D341Med (cell line): ENCODE data around the gene SGK2.

Experiments
- DNase-seq: peaks from one replicate; pipeline ENCODE4 v3.0.0; 2012; ENCODE audit warnings: low spot score

The SGK2 gene

DNA sequence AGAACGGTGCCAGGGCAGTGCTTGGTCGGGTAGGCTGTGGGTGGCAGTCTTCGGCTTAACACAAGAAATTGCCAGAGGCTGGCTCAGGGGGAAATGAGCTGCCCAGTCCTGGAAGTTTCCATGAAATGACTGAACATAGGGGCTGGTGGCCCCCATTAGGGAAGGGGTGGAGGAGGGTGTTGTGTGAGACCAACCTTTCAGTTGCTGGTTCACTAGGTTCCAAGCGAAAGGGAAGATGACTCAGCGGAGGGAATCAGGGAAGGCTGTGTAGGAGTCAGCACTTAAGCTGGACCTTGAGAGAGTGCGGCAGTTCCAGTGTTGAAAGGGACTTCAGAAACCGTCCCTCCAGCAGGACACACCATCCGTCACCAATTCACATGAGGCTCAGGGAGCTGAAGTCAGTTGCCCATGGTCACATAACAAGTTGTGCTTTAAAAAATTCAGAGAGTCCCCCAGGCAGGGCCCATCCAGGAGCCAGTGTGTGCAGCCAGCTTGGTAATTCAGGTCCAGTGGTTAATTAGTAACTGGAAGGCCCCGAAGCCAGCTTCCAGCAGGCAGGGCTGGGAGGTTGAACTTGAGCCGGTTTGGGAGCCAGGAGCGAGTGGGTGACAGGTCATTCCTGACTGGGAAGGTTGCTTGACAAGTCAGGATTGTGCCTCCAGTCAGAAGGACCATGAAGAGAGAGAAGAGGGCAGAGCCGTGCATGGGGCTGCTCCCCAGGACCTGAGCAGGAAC, at the start of gene SGK2:
TSS of gene SGK2 (plus strand) at position 616 of the 735 bp plus-strand sequence. CDS start 7,469 bp downstream, outside the sequence.
- no peak for DNase-seq

DNA sequence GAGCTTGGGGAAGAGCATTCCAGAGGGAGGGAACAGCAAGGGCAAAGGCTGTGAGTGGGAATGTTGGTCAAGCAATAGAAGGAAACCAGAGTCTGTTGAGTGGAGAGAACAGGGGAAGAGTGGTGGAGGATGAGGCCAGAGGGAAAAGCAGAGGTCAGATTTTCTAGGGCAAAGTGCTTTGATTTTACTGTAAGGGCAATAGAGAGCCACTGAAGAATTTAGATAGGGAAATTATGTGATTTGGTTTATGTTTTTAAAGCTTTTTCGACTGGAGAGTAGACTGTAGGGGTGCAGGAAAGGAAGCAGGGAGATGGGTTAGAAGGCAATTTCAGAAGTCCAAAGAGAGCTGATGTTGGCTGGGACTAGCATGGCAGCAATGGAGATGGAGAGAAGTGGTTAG, 46.9 kb upstream of the SGK2 start:
- DNase-seq, result no peak

DNA sequence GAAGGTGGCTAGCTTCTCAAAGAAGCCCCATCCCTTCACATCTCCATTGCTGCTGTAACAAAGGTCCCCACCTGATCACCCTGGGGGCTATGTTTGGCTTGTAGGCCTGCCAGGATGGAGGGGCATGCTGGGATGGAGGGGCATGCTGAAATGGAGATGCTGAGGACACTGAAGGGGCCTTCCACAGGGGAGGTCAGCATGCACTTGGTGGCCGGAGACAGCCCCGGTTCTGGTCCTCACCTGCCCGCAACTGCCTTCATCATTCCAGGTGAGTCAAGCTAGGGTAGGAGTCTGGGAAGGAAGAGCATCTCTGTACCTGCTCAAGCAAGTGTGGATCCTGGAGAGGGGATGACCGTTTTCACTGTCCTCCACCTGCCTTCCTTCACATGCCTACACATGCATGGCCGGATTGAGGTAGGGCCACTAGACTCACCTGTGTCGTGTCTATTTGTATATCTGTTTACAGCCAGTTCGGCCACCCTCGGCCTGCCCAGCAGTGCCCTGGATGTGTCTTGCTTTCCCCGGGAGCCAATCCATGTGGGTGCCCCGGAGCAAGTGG, 45.4 kb upstream of the SGK2 start:
- DNase-seq, result no peak

DNA sequence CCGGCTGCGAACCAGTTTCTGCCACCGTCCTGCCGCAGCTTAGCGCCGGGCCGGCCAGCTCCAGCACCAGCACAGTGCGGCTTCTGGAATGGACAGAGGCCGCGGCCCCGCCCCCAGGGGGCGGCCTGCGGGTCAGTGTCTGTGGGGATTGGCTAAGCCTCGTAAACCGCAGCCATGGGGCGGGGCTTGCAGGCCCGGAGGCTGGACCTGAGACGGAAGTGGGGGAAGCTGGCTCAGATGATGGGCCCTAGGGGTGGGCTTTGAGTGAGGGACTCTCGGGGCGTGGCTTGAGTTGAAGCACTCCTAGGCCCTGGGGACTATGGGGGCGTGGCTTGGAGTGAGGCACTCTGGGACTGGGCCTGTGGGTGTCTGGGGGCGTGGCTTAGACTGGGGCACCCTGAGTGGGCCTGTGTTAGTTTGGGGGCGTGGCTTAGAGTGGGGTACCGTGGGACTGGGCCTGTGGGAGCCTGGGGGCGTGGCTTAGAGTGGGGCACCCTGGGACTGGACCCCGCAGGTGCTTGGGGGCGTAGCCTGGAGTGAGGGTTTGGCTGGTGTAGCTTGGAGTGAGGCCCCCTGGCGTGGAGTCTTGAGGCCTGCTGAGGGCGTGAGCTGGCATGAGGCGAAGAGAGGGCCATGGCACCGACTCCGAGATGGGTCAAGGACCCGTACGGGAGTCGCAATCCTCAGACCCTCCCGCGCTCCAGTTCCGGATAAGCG, 44.7 kb upstream of the SGK2 start:
- no peak for DNase-seq

DNA sequence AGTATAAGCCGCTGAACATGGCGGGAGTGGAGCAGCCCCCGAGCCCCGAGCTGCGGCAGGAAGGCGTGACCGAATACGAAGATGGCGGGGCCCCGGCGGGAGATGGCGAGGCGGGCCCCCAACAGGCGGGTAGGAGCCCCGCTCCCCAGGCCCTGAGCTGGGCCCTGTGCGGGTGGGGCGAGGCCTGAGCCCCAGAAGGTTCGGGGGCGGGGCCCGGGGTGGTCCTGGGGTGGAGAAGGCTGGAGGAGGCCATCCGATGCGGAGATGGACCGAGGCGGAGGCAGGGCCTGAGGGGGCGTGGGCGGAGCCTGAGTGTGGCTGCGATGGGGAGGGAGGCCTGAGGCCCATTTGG, 44.2 kb upstream of the SGK2 start:
- no peak for DNase-seq

DNA sequence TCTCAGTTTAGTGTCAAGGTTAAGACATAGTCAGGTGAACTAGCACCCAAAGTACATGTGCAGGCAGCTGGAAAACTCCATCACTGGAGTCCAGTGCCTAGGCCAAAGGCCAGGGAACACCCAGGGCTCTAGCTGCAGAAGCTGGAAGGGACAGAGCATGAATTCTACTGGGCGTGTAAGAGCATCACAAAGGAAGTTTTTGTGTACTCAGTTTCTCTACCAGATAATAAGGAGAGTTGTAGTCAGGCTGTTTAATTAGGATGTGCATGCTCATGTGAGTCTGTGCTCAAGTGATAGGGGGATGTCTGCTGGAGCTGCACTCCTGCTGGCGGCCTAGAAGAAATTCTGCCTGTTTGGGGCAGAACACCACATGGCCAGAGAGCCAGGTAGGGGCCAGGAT, 43.2 kb upstream of the SGK2 start:
- no peak for DNase-seq

DNA sequence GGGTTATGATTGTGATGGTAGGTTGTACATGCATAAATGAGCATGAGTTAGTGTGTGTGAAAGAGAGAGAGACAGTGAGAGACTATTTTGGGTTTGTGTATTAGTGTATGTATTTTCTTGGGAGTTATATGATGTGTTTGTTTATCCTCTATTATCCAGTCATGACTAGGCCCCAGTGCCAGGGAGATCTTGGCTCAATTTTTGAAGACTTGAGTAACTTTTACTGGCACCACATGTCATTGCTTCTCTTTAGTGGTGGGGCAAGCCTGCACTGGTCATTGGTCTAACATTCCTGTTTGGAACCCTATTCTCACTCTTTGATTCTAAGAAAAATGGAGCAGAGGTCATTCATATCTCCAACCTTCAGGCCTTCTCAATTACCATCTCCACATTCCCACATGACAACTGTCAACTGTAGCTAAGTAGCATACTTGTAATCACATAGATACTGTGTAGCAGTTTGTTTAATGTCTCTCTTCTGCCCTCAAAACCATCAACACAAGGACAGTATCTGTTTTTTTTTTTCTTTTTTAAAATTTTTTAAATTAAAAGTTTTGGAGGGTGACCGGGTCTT, 42.5 kb upstream of the SGK2 start:
- no peak for DNase-seq

DNA sequence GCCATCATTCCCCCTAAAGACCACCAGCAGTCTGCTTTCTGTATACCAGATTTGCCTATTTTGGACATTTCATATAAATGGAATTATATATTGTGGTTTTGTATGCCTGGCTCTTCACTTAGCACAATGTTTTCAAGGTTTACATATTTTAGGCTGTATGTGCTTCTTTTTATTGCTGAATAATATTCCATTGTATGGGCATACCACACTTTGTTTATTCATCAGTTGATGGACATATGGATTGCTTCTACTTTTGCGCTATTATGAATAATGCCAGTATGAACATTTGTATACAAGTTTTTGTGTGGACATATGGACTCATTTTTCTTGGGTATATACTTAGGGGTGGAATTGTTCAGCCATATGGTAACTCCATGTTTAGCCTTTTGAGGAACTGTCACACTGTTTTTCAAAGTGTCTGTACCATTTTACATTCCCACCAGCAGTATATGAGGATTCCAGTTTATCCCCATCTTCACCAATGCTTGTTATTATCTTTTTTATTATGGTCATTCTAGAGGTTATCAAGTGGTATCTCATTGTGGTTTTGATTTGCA, 38.7 kb upstream of the SGK2 start:
- DNase-seq, result no peak

DNA sequence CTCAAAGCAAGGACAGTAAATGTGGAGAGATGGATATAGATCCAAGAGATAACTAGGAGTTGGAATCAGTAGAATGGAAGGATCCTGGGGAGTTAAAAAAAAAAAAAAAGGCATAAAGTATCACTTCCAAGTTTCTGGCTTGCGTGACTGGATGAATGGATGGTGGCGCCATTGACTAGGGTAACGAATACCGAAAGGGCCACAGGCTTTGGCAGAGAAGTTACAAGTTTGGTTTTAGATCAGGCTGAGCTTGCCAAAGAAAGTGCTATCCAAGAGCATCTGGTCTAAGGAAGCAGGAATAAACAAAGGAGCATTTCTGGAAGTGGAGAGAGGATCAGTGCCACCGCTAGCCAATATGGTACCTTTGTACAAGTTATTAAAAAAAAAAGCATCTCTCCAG, 33.8 kb upstream of the SGK2 start:
- DNase-seq, result no peak

DNA sequence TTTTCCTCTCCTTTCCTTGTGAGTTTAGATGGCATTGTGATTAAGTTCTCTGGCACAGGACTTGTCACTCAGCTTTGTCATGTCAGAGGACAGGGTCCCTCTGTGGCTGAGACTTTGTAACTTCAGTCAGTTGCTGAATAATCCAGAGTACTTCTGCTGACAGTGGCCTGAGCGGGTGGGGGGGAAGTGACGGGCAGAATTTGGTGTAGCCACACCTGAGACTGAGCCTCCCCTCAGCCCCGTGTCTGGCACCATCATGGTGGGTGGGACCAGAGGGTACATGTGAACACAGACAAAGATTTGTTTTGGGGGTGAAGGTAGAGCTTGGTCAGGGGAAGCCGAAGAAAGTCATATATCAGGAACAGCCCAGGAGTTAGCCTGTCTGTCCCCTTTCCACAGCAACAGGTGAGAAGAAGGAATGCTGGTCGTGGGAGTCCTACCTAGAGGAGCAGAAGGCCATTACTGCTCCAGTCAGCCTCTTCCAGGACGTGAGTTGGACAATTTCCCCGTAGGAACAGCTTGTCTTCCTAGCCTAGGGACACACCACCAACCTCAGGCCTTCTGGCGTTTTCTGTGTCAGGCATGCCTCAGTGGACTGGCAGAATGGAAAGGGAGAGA, 30.5 kb upstream of the SGK2 start:
- no peak for DNase-seq

DNA sequence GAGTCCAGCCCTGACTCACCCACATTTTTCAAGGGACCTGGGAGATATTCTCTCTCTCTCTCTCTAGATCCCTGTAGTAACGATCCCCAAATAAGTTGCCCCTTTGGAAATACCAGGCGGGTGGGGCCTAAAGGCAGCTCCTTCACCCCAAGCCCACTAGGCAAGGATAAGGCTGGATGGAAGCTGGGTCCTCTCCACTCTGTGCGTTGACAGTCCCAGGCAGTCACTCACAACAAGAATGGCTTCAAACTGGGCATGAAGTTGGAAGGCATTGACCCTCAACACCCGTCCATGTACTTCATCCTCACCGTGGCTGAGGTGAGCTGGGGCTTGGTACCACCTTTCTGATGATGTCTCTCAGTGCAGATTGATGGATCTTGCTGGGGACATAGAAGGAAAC, 29.8 kb upstream of the SGK2 start:
- DNase-seq, result no peak

DNA sequence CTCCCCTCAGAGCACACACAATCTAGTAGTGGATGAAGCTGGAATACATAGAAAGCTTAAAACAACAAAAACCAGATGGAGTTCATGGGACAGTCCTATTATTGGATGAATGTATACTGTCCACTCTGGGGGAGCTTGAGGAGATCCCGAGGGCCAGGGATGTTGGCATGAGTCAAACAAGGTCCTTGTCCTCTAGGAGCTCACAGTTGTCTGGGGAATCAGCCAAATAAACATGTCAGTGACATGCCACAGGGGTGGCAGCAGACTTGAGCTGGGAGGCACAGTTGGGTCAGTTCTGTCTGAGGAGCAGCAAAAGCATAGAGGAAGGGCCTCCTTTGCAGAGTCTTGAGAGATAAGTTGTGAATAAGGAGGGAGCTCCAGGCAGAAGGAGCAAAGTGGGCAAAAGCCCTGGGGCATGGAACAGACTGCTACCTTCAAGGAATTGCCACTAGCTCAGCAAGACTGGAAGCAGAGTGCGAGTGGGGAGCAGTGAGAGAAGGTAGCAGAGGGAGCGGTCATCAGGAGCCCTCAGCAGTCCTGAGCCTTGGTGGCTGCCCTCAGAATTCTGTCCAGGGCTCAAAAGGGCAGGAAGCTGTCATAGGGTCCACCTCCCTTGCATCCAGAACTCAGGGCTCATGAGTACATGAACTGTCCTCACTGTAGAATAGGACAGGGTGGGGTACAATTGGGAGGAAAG, 29.2 kb upstream of the SGK2 start:
- no peak for DNase-seq

DNA sequence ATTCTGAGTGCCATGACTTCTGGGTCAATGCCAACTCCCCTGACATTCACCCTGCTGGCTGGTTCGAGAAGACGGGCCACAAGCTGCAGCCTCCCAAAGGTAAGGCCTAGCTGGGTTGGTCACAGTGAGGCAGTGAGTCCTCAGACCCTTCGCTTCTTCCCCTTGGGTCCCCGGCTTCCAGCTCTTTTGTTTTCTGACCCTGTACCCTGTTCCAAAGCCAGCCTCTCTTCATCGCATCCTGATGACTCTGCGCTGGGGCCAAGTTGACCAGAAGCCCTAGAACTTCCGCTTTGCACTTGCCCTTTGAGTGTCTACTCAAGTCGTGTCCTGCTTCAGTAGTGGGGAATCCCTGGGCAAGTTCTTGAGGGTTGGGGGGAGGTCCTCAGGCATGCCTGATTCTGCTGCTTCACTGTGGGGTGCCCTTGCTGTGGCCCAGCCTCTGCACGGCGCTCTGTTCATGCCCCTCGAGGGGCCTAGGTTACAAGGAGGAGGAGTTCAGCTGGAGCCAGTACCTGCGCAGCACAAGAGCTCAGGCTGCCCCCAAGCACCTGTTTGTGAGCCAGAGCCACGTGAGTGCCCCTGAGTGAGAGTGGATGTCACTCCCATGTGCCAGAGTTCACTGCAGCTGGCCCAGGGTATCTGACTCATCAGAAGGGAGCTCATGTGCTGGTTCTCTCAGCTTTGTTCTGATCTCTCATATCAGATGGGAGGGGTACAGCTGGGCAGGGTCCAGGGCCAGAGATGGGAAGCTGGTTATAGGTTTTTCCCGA, 28.3 kb upstream of the SGK2 start:
- no peak for DNase-seq

DNA sequence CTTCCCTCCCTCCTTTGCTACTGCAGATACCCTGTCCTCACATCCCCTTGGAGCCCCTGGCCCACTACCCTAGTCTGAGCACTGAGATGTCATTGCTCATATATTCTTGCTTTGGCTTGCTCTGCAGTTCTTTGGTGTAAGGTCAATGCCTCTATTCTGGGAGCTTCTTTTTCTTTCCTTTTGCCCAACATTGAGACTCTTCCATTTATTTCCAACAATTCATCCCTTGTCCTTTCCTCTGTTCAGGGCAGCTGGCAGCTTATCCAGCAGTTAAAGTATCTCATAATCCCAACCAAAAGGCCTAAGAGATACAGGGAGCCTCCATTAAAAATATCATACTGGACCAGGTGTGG, 27.8 kb upstream of the SGK2 start:
- DNase-seq, result no peak

DNA sequence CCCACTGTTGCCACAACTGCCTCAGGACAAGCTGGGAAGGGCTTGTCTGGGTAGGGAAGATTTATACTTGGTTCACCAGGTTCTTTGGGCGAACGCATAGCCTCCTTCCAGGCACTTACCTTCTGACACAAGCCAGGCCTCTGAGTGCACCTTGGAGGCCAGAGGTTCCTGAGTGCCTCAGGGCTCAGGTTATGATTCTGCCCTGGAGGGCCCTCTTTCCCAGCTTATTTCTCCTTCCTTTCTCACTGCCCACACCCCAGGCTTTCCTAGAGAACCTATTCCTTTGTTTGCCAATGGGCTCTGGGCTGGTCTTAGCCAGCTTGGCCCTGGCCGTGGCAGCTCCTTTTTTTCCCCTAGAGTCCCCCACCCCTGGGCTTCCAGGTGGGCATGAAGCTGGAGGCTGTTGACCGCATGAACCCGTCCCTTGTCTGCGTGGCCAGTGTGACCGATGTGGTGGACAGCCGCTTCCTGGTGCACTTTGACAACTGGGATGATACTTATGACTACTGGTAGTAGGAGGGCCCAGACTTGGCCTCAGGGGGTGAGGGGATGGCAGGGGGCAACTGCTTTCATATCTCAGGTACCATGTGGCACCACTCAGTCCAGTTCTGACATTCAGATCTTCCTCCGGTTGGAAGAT, 26.3 kb upstream of the SGK2 start:
- DNase-seq, result no peak

DNA sequence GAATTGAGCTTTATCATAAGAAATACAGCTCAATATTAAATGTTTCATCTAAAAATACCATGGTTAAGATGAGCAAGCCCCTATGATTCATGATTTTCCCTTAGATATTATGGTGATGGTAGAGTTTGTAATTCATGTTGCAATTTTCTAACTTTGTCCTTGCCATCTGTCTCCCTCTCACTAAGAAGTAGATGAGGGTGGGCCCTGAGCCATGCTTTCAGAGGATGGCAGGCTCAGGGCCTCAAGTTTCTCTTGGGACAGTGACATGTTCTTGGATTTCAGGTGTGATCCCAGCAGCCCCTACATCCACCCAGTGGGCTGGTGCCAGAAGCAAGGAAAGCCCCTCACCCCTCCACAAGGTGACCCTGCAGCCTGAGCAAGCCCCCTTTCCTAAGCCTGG, 25.8 kb upstream of the SGK2 start:
- no peak for DNase-seq

DNA sequence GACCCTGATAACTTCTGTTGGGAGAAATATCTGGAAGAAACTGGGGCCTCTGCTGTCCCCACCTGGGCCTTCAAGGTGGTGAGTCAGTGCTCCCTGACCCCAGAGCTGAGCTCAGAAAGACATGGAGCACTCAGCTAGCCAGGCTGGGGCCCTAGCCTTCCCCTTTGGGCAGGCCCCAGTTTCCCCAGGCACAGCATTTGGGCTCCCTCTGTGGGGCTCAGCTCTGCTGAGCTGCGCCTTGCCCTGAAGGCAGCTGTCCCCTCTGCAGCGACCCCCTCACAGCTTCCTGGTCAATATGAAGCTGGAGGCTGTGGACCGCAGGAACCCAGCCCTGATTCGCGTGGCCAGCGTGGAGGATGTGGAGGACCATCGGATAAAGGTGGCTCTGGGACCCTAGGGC, 24.8 kb upstream of the SGK2 start:
- no peak for DNase-seq

DNA sequence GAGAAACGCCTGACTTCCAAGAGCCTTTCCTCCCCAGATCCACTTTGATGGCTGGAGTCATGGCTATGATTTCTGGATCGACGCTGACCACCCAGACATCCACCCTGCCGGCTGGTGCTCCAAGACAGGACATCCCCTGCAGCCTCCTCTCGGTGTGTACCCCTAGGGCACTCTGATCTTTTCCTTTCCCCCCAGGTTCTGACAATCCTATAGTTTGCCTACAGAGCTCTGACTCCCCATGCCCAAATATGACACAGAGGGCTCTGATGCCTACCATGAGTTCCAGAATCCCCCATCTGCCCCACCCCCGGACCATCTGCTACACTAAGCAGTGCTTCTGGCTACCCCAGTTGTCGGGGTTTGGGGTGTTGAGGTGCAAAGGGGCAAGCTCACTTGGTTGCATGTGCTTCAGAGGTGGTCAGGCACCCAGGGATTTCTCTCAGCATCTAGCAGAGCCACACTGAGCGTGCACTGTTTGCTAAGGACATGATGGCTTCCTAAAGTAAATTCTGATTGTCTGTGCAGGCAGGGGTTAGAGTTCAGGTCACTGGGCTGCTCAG, 24.0 kb upstream of the SGK2 start:
- DNase-seq, result no peak

DNA sequence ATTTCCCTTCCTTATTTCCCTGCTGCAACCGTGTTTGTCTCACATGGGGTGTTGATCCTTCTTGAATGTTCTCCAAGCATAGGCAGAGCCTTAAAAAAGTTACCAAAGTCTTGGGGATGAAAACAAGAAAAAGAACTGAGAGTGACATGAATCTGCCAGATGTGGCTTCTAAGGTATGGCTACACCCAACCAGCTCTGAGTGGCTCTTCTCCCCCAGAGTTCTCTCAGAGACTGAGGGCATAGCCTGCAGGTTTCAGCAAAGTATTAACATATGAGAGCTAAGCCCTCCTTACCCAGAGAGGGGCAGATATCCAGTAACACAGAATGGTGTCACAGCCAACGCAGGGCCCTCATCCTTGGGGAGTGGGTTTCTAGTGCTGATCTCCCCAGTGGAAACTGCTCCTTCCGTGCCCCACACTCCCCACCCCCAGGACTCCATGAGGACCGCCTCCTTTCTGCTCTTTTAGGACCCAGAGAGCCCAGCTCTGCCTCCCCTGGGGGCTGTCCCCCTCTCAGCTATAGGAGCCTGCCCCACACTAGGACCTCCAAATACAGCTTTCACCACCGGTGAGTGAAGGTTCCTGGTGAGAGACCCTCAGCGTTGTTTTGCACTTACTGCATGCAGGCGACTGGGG, 23.3 kb upstream of the SGK2 start:
- no peak for DNase-seq
